HepG2 (cell line): ENCODE data around the gene IL6ST. TPM values are rescaled to one million over a fixed set of nuclear protein-coding genes. Genes with fewer than 3 reads are reported as not detected.

Source experiments
- ATF5 ChIP-seq: sonication (generic); formaldehyde crosslinking; IDR thresholded peaks from 2 replicates; pipeline ENCODE4 v1.4.0; 2020; ENCODE audit warnings: mild to moderate bottlenecking, low read depth, missing genetic modification reagents
- DDIT3 ChIP-seq: sonication (generic); formaldehyde crosslinking; IDR thresholded peaks from 2 replicates; pipeline ENCODE4 v1.4.0; 2020; ENCODE audit warnings: mild to moderate bottlenecking, missing genetic modification reagents
- MAF1 ChIP-seq: sonication (generic); formaldehyde crosslinking; IDR thresholded peaks from 2 replicates; pipeline ENCODE4 v1.5.0; 2020; ENCODE audit warnings: missing genetic modification reagents, borderline replicate concordance
- THAP9 ChIP-seq: sonication (generic); formaldehyde crosslinking; IDR thresholded peaks from 2 replicates; pipeline ENCODE4; 2020; ENCODE audit warnings: missing genetic modification reagents, mild to moderate bottlenecking, borderline replicate concordance
- ZBTB14 ChIP-seq: sonication (generic); formaldehyde crosslinking; IDR thresholded peaks from 2 replicates; pipeline ENCODE4 v1.4.0; 2020; ENCODE audit warnings: missing genetic modification reagents
- ZNF264 ChIP-seq: sonication (generic); formaldehyde crosslinking; IDR thresholded peaks from 2 replicates; pipeline ENCODE4 v1.4.0; 2020; ENCODE audit warnings: missing genetic modification reagents
- ZNF276 ChIP-seq: sonication (generic); formaldehyde crosslinking; IDR thresholded peaks from 2 replicates; pipeline ENCODE4 v1.4.0; 2020; ENCODE audit warnings: mild to moderate bottlenecking, low read depth, missing genetic modification reagents
- ZNF564 ChIP-seq: sonication (generic); formaldehyde crosslinking; IDR thresholded peaks from 2 replicates; pipeline ENCODE4 v1.8.1; 2023; ENCODE audit warnings: mild to moderate bottlenecking, missing genetic modification reagents
- ZNF879 ChIP-seq: sonication (generic); formaldehyde crosslinking; IDR thresholded peaks from 2 replicates; pipeline ENCODE4 v1.8.1; 2023; ENCODE audit warnings: missing genetic modification reagents
- polyA plus RNA-seq, 8 experiments: library from polyadenylated mRNA; depleted of rRNA in 3 of 8; stranded (reverse) in 7 of 8; unstranded in 1 of 8; fragments of >200 nt; fragmentation: Illumina TruSeq in 4 of 8; extraction: Trizol in 4 of 8; gene quantifications; 2 replicates each; pipeline versions ENCODE4 v1.2.1 to v1.2.3, GENCODE V29; 2011 to 2016; ENCODE audit warnings: low read depth in 4 of 8, missing spikeins in 1 of 8, mixed read lengths in 1 of 8; ENCODE audit not compliant: insufficient read depth in 1 of 8
- total RNA-seq, 5 experiments: library from RNA; depleted of rRNA; stranded (reverse); fragments of >200 nt; fragmentation: Illumina TruSeq; extraction: Trizol; gene quantifications; 2 replicates each; pipeline ENCODE4 v1.2.3, GENCODE V29; 2016; ENCODE audit warnings: low read depth in 1 of 5

Gene IL6ST
- total and polyA plus RNA-seq, 2 of the 13 experiments (the other 11 are each of a cell fraction or from before 2014, with no cell fraction given): 66.6 to 166 TPM

GRCh38 chr5:56039985-56040384 is 45.2 kb upstream of the IL6ST start (continued):
- TF ChIP-seq ZNF879 (CRISPR knock-in tag) (no peak), MAF1 (CRISPR knock-in tag) (no peak), DDIT3 (CRISPR knock-in tag) (no peak), ZNF564 (no peak), ZNF276 (CRISPR knock-in tag) (no peak), ZBTB14 (no peak), THAP9 (no peak), ZNF264 (CRISPR knock-in tag) (no peak), ATF5 (CRISPR knock-in tag) (no peak)
